Measurements from ENCODE around the gene GMDS. TPM values are rescaled to one million over a fixed set of nuclear protein-coding genes. Genes with fewer than 3 reads are reported as not detected.

Gene GMDS
- total RNA-seq, 4 donors from 2014 or later, result 9.5 to 32.8 (median 22.4) TPM

GRCh38 chr6:2037237-2037926, 208.0 kb downstream of the GMDS start:
- no peak for DNase-seq
- H3K4me3 ChIP-seq (replicated peaks in 1 of 3), result no peak overlapping the region
- no peaks in the 10 kb centered on the region for H3K4me1 ChIP-seq
- TF ChIP-seq CTCF (IDR thresholded peaks at IDR 0.05) (no peak), POLR2A (IDR thresholded peaks at IDR 0.05) (no peak)
- no peak overlapping the region for H3K27ac ChIP-seq
- H3K9me3 ChIP-seq, result no peaks in the 10 kb centered on the region
- intact Hi-C loops (cut with DNase I), result no loop called here
- no peaks in the 10 kb centered on the region for H3K27me3 ChIP-seq
- H3K36me3 ChIP-seq, result no peaks in the 10 kb centered on the region
- 85 to 86% methylated on average over 10 of the region's 10 CpGs for WGBS, 2 donors

- no peaks in the 10 kb centered on the region for H3K36me3 ChIP-seq
- no peak overlapping the region for H3K4me3 ChIP-seq (replicated peaks in 1 of 3)
- H3K4me1 ChIP-seq, result no peaks in the 10 kb centered on the region
- no peaks in the 10 kb centered on the region for H3K9me3 ChIP-seq
- H3K27me3 ChIP-seq, result no peaks in the 10 kb centered on the region
- H3K27ac ChIP-seq, result no peak overlapping the region
- 97 to 98% methylated on average over 6 of the region's 6 CpGs for WGBS, 2 donors
- DNase-seq, result no peak
- intact Hi-C loops (cut with DNase I), result no loop called here
- no peak for TF ChIP-seq POLR2A (IDR thresholded peaks at IDR 0.05)
- no peak for TF ChIP-seq CTCF (IDR thresholded peaks at IDR 0.05)
Observed at GRCh38 chr6:2036710-2037023, 208.7 kb downstream of the GMDS start.

GRCh38 chr6:2035826-2036709, 209.3 kb downstream of the GMDS start:
- TF ChIP-seq POLR2A (IDR thresholded peaks at IDR 0.05), result no peak
- TF ChIP-seq CTCF (IDR thresholded peaks at IDR 0.05), result no peak
- WGBS, 2 donors, result 95 to 96% methylated on average over 11 of the region's 11 CpGs
- H3K27ac ChIP-seq, result no peak overlapping the region
- no peak for DNase-seq
- no peak overlapping the region for H3K4me3 ChIP-seq (replicated peaks in 1 of 3)
- no peaks in the 10 kb centered on the region for H3K4me1 ChIP-seq
- no peaks in the 10 kb centered on the region for H3K27me3 ChIP-seq
- H3K36me3 ChIP-seq, result no peaks in the 10 kb centered on the region
- no peaks in the 10 kb centered on the region for H3K9me3 ChIP-seq
- intact Hi-C loops (cut with DNase I), result no loop called here

GRCh38 chr6:2035046-2035445, 210.4 kb downstream of the GMDS start:
- no peaks in the 10 kb centered on the region for H3K27me3 ChIP-seq
- H3K9me3 ChIP-seq, result no peaks in the 10 kb centered on the region
- intact Hi-C loops (cut with DNase I), result no loop called here
- no peaks in the 10 kb centered on the region for H3K4me1 ChIP-seq
- no peak overlapping the region for H3K4me3 ChIP-seq (replicated peaks in 1 of 3)
- no peak for DNase-seq
- TF ChIP-seq POLR2A (IDR thresholded peaks at IDR 0.05) (no peak), CTCF (IDR thresholded peaks at IDR 0.05) (no peak)
- no peak overlapping the region for H3K27ac ChIP-seq
- 89 to 94% methylated on average over 1 of the region's 1 CpG for WGBS, 2 donors
- no peaks in the 10 kb centered on the region for H3K36me3 ChIP-seq

- Histone ChIP-seq H3K4me1 (no peaks in the 10 kb centered on the region), H3K27ac (no peak overlapping the region), H3K9me3 (no peaks in the 10 kb centered on the region), H3K36me3 (no peaks in the 10 kb centered on the region), H3K27me3 (no peaks in the 10 kb centered on the region), H3K4me3 (replicated peaks in 1 of 3) (no peak overlapping the region)
- no peak for DNase-seq
- TF ChIP-seq CTCF (IDR thresholded peaks at IDR 0.05), result no peak
- no peak for TF ChIP-seq POLR2A (IDR thresholded peaks at IDR 0.05)
- intact Hi-C loops (cut with DNase I), result no loop called here
- 89 to 92% methylated on average over 6 of the region's 6 CpGs for WGBS, 2 donors
Observed at GRCh38 chr6:2034256-2034655, 211.1 kb downstream of the GMDS start.
